Cardiac fibroblast (primary cell): ENCODE results near the gene OPA1.

ENCODE experiments used
- DNase-seq, 2 donors: peaks; one replicate each; pipeline versions ENCODE4 v3.0.0 to v3.0.0-alpha.2; 2010; ENCODE audit warnings: low read depth in 2 of 2
- H3K4me3 ChIP-seq, 2 donors: replicated peaks in 1 of 2; 1 replicate in 1 of 2; 2 replicates in 1 of 2; pipeline ENCODE4 v1.5.1; 2011; ENCODE audit warnings: low read depth in 2 of 2, low read length in 2 of 2, mild to moderate bottlenecking in 2 of 2, moderate library complexity in 1 of 2
- TF ChIP-seq, protein P1 (sequence below): IDR thresholded peaks from one replicate; pipeline ENCODE4 v1.5.1; 2011; ENCODE audit warnings: low read depth, mild to moderate bottlenecking, low read length, inconsistent platforms

The OPA1 gene

GRCh38 chr3:193564012-193564411 is 29.0 kb upstream of the OPA1 start:
- H3K4me3 ChIP-seq: no peak overlapping the region
- DNase-seq: peak in 1 of 2 donors; percentile 5
- TF ChIP-seq, protein P1, sequence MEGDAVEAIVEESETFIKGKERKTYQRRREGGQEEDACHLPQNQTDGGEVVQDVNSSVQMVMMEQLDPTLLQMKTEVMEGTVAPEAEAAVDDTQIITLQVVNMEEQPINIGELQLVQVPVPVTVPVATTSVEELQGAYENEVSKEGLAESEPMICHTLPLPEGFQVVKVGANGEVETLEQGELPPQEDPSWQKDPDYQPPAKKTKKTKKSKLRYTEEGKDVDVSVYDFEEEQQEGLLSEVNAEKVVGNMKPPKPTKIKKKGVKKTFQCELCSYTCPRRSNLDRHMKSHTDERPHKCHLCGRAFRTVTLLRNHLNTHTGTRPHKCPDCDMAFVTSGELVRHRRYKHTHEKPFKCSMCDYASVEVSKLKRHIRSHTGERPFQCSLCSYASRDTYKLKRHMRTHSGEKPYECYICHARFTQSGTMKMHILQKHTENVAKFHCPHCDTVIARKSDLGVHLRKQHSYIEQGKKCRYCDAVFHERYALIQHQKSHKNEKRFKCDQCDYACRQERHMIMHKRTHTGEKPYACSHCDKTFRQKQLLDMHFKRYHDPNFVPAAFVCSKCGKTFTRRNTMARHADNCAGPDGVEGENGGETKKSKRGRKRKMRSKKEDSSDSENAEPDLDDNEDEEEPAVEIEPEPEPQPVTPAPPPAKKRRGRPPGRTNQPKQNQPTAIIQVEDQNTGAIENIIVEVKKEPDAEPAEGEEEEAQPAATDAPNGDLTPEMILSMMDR: peak; percentile 12

- H3K4me3 ChIP-seq: no peak overlapping the region
- TF ChIP-seq, protein P1: no peak
- no peak for DNase-seq
Observed at GRCh38 chr3:193569119-193569518, 23.9 kb upstream of the OPA1 start.

GRCh38 chr3:193572426-193572908 is 20.5 kb upstream of the OPA1 start:
- no peak overlapping the region for H3K4me3 ChIP-seq
- TF ChIP-seq, protein P1: peak; percentile 74
- DNase-seq: peak; percentile 77 to 78

GRCh38 chr3:193573403-193574191 is 19.4 kb upstream of the OPA1 start:
- TF ChIP-seq, protein P1: no peak
- H3K4me3 ChIP-seq: no peak overlapping the region
- DNase-seq: no peak

GRCh38 chr3:193574488-193575070 is 18.4 kb upstream of the OPA1 start:
- no peak overlapping the region for H3K4me3 ChIP-seq
- TF ChIP-seq, protein P1: no peak
- no peak for DNase-seq

GRCh38 chr3:193585530-193585929 is 7.5 kb upstream of the OPA1 start:
- H3K4me3 ChIP-seq: no peak overlapping the region

More at GRCh38 chr3:193585530-193585929, 7.5 kb upstream of the OPA1 start:
- TF ChIP-seq, protein P1: no peak
- no peak for DNase-seq
